Measurements from ENCODE around the gene LRCH4. TPM values are rescaled to one million over a fixed set of nuclear protein-coding genes. Genes with fewer than 3 reads are reported as not detected.
A peak's percentile ranks its signal among the peaks of the same experiment; 100 is the strongest.

Gene LRCH4
- total and polyA plus RNA-seq, 9 of the 15 experiments (the other 6 are each of a cell fraction or from before 2014, with no cell fraction given): 0.06 to 63.3 (median 15.0) TPM

DNA sequence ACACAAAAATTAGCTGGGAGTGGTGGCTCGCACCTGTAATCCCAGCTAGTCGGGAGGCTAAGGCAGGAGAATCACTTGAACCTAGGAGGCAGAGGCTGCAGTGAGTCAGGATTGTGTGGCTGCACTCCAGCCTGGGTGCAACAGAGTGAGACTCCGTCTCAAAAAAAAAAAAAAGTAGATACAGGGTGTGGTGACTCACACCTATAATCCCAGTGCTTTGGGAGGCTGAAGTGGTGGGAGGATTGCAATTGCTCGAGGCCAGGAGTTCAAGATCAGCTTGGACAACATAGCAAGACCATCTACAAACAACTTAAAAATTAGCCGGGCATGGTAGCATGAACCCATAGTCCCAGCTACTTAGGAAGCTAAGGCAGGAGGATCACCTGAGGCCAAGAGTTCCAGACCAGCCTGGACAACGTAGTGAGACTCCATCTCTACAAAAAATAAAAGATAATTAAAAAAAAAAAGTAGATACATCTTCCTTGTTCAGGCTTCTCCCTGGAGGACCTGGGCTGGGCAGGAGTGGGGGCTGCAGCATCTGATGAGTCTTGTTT lies 28.5 kb upstream of the LRCH4 start:
- H3K4me2 ChIP-seq (ENCODE audit: insufficient read depth, low read length): no peak overlapping the region
- TF ChIP-seq, protein P1, sequence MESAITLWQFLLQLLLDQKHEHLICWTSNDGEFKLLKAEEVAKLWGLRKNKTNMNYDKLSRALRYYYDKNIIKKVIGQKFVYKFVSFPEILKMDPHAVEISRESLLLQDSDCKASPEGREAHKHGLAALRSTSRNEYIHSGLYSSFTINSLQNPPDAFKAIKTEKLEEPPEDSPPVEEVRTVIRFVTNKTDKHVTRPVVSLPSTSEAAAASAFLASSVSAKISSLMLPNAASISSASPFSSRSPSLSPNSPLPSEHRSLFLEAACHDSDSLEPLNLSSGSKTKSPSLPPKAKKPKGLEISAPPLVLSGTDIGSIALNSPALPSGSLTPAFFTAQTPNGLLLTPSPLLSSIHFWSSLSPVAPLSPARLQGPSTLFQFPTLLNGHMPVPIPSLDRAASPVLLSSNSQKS (CRISPR knock-in tag; IDR thresholded peaks at IDR 0.05): no peak
- TF ChIP-seq ARID1B (IDR thresholded peaks at IDR 0.05): 0 out of 2 replicates have a peak, but pooled peaks have one; percentile 17
- TF ChIP-seq FOSL1 (tag; conservative IDR thresholded peaks at IDR 0.05): peak; percentile 31; the same call in 1 of the 2 replicates
- TF ChIP-seq EGR1 (conservative IDR thresholded peaks at IDR 0.05): peak; percentile 56; the same call in 1 of the 2 replicates
- TF ChIP-seq STAG1 (CRISPR knock-in tag; IDR thresholded peaks at IDR 0.05; ENCODE audit: borderline replicate concordance): no peak
- no peak for TF ChIP-seq CEBPB (tag; IDR thresholded peaks at IDR 0.05)
- peak in 1 of 2 experiments; percentile 11; a peak in 1 of 3 replicates for TF ChIP-seq CBX3 (IDR thresholded peaks at IDR 0.05; ENCODE audit: borderline replicate concordance in 1 of 2, low read length in 2 of 2)
- TF ChIP-seq, protein P2, sequence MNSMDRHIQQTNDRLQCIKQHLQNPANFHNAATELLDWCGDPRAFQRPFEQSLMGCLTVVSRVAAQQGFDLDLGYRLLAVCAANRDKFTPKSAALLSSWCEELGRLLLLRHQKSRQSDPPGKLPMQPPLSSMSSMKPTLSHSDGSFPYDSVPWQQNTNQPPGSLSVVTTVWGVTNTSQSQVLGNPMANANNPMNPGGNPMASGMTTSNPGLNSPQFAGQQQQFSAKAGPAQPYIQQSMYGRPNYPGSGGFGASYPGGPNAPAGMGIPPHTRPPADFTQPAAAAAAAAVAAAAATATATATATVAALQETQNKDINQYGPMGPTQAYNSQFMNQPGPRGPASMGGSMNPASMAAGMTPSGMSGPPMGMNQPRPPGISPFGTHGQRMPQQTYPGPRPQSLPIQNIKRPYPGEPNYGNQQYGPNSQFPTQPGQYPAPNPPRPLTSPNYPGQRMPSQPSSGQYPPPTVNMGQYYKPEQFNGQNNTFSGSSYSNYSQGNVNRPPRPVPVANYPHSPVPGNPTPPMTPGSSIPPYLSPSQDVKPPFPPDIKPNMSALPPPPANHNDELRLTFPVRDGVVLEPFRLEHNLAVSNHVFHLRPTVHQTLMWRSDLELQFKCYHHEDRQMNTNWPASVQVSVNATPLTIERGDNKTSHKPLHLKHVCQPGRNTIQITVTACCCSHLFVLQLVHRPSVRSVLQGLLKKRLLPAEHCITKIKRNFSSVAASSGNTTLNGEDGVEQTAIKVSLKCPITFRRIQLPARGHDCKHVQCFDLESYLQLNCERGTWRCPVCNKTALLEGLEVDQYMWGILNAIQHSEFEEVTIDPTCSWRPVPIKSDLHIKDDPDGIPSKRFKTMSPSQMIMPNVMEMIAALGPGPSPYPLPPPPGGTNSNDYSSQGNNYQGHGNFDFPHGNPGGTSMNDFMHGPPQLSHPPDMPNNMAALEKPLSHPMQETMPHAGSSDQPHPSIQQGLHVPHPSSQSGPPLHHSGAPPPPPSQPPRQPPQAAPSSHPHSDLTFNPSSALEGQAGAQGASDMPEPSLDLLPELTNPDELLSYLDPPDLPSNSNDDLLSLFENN (IDR thresholded peaks at IDR 0.05; ENCODE audit: low read depth in 2 of 2, low read length in 2 of 2): no peak
- peak; percentile 12; the same call in 1 of the 2 replicates for TF ChIP-seq SMARCE1 (IDR thresholded peaks at IDR 0.05)
- TF ChIP-seq, protein P3, sequence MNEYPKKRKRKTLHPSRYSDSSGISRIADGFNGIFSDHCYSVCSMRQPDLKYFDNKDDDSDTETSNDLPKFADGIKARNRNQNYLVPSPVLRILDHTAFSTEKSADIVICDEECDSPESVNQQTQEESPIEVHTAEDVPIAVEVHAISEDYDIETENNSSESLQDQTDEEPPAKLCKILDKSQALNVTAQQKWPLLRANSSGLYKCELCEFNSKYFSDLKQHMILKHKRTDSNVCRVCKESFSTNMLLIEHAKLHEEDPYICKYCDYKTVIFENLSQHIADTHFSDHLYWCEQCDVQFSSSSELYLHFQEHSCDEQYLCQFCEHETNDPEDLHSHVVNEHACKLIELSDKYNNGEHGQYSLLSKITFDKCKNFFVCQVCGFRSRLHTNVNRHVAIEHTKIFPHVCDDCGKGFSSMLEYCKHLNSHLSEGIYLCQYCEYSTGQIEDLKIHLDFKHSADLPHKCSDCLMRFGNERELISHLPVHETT (CRISPR knock-in tag; conservative IDR thresholded peaks at IDR 0.05 in 1 of 2, IDR thresholded peaks at IDR 0.05 in 1 of 2): no peak
- TF ChIP-seq TCF3 (CRISPR knock-in tag; IDR thresholded peaks at IDR 0.05): no peak
- TF ChIP-seq SMARCA5 (IDR thresholded peaks at IDR 0.05): peak; percentile 40; the same call in 1 of the 2 replicates
- TF ChIP-seq TRIM24 (IDR thresholded peaks at IDR 0.05): 0 out of 4 replicates have a peak, but pooled peaks of 1 of the 2 experiments have one; percentile 5
- peak; percentile 27; the same call in 1 of the 2 replicates for TF ChIP-seq JUND (IDR thresholded peaks at IDR 0.05; ENCODE audit: borderline replicate concordance, low read depth, low read length)
- TF ChIP-seq JUND (tag; IDR thresholded peaks at IDR 0.05; ENCODE audit: borderline replicate concordance, low read depth, low read length): no peak
- TF ChIP-seq ZNF121 (CRISPR knock-in tag; conservative IDR thresholded peaks at IDR 0.05): peak; percentile 91
- peak in 1 of 2 experiments; percentile 50; a peak in 1 of 4 replicates for TF ChIP-seq KDM1A (IDR thresholded peaks at IDR 0.05)

More for the DNA sequence above, 28.5 kb upstream of the LRCH4 start:
- Histone ChIP-seq H3K9me3 (replicated peaks; ENCODE audit: control insufficient read depth, insufficient read depth, low read depth, low read length) (no peaks in the 10 kb centered on the region), H3K36me3 (ENCODE audit: control insufficient read depth, insufficient read depth, low read length) (peaks cover 3% of the 10 kb centered on the region; the same call in 1 of the 3 replicates), H4K20me1 (replicated peaks; ENCODE audit: control insufficient read depth, insufficient read depth, low read length) (no peaks in the 10 kb centered on the region), H3K27me3 (ENCODE audit: control insufficient read depth in 2 of 2, insufficient read depth in 2 of 2, low read length in 2 of 2) (no peaks in the 10 kb centered on the region), H3K9me1 (ENCODE audit: control insufficient read depth, insufficient read depth, low read length) (no peaks in the 10 kb centered on the region), H3K9ac (ENCODE audit: insufficient read depth in 1 of 2, low read depth in 2 of 2, low read length in 2 of 2) (no peak overlapping the region; a peak in 1 of 4 replicates), H3K27ac (ENCODE audit: extremely low read depth, low read depth, low read length) (no peak overlapping the region), H2AFZ (ENCODE audit: low read depth, low read length) (no peak overlapping the region), H3K79me2 (ENCODE audit: control insufficient read depth, insufficient read depth, low read length) (peaks cover 6% of the 10 kb centered on the region; the same call in 2 of the 3 replicates), H3K4me3 (no peak overlapping the region), H3K4me1 (replicated peaks in 1 of 2; ENCODE audit: control insufficient read depth in 2 of 2, insufficient read depth in 2 of 2, low read length in 2 of 2) (peaks cover 19 to 28% of the 10 kb centered on the region in 2 experiments; a peak in 4 of 5 replicates)
- ChIA-PET POLR2A (interaction anchor here (1.2 to 5.9 kb wide), 3 partner anchors 9 to 63 kb away, joined by 5 to 54 read pairs (median 6); partner anchors contain the start of gene TFR2), CTCF (ENCODE audit: low intra/inter-chr PET ratio) (no interaction called here)
- WGBS (ENCODE audit: insufficient coverage, low coverage, missing lambda C conversion rate): 67% methylated on average over 6 of the region's 6 CpGs
- ATAC-seq (no peak), DNase-seq (ENCODE audit: extremely low read depth in 1 of 4, low spot score in 3 of 4) (no peak), FAIRE-seq (no peak)
- in situ Hi-C loops (cut with MboI): no loop called here
- intact Hi-C loops (cut with micrococcal nuclease): no loop called here
- BruUV-seq (replicated peaks): no TSS peak

All from K562 (cell line).